Neutrophil (primary cell): Measurements from ENCODE around the gene KLHL7.
"Not testable (repeated sequence)": the region's sequence is repeated elsewhere in the genome, so short reads cannot be mapped to it uniquely, and the experiment has no call there.

Source experiments
- H3K27ac ChIP-seq: fragments of 200-600 bp; sonication (generic); 2 replicates; pipeline ENCODE4 v1.5.1; 2016; ENCODE audit warnings: mild to moderate bottlenecking, moderate library complexity
- H3K27me3 ChIP-seq: fragments of 200-600 bp; sonication (generic); 2 replicates; pipeline ENCODE4 v1.6.0; 2016; ENCODE audit warnings: mild to moderate bottlenecking
- H3K36me3 ChIP-seq: fragments of 200-600 bp; sonication (generic); 2 replicates; pipeline ENCODE4 v1.5.1; 2017
- H3K4me1 ChIP-seq, 2 experiments: fragments of 200-600 bp in 1 of 2; sonication (generic) in 1 of 2; 1 replicate in 1 of 2; 2 replicates in 1 of 2; pipeline versions ENCODE4 v1.5.1 to v1.6.1; 2013 to 2016; ENCODE audit warnings: low read depth in 1 of 2, low read length in 1 of 2, mild to moderate bottlenecking in 1 of 2, moderate library complexity in 1 of 2; ENCODE audit not compliant: control insufficient read depth in 1 of 2, insufficient read depth in 1 of 2
- H3K4me3 ChIP-seq, 2 experiments: fragments of 200-600 bp in 1 of 2; sonication (generic) in 1 of 2; 1 replicate in 1 of 2; 2 replicates in 1 of 2; pipeline ENCODE4 v1.5.1; 2013 to 2016; ENCODE audit warnings: low read depth in 1 of 2, low read length in 1 of 2, mild to moderate bottlenecking in 1 of 2, moderate library complexity in 1 of 2
- H3K9me3 ChIP-seq: fragments of 200-600 bp; sonication (generic); 2 replicates; pipeline ENCODE4 v1.5.1; 2016
- TF ChIP-seq, protein P1 (sequence below): fragments of 200-600 bp; sonication (generic); IDR thresholded peaks from 2 replicates; pipeline ENCODE4 v1.5.1; 2016; ENCODE audit warnings: antibody characterized with exemption

The KLHL7 gene

DNA sequence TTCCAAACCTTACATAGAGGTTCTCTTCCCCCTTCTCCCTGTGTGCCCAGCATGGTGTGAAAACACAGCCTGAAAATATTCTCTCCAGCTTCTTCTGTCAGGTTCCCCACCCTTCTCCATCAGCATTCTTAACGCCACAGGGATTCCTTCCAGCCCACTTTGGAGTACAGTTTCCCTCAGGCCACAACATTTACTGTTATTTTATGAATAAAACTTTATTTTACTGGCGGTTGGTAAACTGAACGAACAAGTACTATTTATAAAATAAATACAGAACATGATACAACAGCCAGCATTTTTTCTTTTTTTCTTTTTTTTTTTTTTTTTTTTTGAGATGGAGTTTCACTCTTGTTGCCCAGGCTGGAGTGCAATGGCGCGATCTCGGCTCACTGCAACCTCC, 109.4 kb downstream of the KLHL7 start:
- Histone ChIP-seq H3K9me3 (no peaks in the 10 kb centered on the region), H3K4me3 (no peak overlapping the region), H3K4me1 (peaks cover 17 to 19% of the 10 kb centered on the region in 2 experiments), H3K36me3 (no peaks in the 10 kb centered on the region), H3K27ac (no peak overlapping the region), H3K27me3 (no peaks in the 10 kb centered on the region)
- TF ChIP-seq, protein P1, sequence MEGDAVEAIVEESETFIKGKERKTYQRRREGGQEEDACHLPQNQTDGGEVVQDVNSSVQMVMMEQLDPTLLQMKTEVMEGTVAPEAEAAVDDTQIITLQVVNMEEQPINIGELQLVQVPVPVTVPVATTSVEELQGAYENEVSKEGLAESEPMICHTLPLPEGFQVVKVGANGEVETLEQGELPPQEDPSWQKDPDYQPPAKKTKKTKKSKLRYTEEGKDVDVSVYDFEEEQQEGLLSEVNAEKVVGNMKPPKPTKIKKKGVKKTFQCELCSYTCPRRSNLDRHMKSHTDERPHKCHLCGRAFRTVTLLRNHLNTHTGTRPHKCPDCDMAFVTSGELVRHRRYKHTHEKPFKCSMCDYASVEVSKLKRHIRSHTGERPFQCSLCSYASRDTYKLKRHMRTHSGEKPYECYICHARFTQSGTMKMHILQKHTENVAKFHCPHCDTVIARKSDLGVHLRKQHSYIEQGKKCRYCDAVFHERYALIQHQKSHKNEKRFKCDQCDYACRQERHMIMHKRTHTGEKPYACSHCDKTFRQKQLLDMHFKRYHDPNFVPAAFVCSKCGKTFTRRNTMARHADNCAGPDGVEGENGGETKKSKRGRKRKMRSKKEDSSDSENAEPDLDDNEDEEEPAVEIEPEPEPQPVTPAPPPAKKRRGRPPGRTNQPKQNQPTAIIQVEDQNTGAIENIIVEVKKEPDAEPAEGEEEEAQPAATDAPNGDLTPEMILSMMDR: no peak

DNA sequence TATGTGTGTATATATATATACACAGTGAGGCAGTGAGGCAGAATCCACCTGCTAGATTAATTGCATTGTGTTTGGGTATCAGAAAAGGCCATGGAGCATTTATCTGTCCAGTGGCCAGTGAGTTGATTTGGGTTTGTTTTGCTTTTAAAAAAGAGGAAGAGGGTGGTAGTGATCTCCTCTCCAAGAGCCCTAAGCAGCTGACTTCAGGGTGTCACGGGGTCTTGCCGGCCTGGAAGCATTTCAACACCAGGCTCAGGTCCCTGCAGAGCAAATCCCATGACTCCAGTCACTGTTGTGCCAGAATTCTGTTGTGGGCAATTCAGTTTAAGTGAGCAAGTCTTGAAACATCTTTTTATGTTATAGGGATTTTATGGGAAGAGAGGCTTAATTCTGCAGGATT, 110.4 kb downstream of the KLHL7 start:
- H3K27me3 ChIP-seq: no peaks in the 10 kb centered on the region
- H3K4me3 ChIP-seq: no peak overlapping the region
- TF ChIP-seq, protein P1: no peak
- no peak overlapping the region for H3K27ac ChIP-seq
- peaks cover 6 to 8% of the 10 kb centered on the region in 2 experiments for H3K4me1 ChIP-seq
- no peaks in the 10 kb centered on the region for H3K9me3 ChIP-seq
- H3K36me3 ChIP-seq: no peaks in the 10 kb centered on the region

DNA sequence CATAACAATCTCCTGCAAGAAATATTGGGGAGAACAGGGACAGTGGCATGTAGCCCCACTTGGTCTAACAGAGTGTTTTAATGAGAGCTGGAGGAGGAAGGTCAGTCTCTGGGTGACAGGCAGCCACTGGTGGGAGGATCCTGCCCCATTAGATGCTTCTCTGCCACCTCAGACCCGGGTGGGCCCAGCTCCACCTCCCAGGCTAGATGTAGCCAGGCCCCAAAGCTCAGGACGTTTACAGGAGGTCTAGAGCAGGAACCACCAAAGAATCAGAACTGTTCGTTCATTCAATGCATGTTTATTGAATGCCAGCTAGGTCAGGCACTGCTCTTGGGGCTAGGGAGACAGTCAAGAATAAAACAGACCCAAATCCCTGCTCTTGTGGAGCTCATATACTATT, 112.6 kb downstream of the KLHL7 start:
- H3K36me3 ChIP-seq: no peaks in the 10 kb centered on the region
- H3K27ac ChIP-seq: no peak overlapping the region
- TF ChIP-seq, protein P1: no peak
- H3K9me3 ChIP-seq: no peaks in the 10 kb centered on the region
- H3K4me1 ChIP-seq: peaks cover 5% of the 10 kb centered on the region in 2 experiments
- H3K27me3 ChIP-seq: peaks cover 10% of the 10 kb centered on the region
- no peak overlapping the region for H3K4me3 ChIP-seq

DNA sequence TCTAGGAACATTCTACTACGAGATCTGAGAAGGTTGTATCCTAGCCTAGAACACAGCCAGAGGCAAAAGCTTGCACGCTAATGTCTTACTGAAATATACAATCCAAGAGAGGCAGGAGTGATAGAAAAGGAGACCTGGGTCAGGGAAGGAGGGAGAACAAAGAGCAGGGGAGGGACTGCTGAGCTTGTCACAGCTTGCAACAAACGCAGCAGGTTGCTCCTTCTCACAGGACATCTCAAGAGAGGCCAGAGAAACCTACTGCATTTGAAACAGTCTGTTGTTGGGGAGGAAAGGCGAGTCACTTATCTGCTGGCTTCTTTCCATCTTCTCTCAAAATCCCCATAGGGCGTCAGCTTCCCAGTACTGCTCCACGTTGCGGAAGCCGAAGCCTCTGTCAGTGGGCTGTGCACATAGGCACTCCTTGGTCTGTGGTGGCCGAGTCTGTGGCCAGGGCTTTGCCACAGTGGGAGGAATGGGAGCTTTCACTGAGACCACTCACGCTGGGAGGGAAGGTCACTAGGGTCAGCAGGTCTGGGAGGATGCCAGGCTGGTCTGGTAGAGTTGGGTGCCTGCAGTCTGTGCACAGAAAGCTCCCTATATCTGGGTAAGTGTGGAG, 115.2 kb downstream of the KLHL7 start:
- peaks cover 14% of the 10 kb centered on the region for H3K27me3 ChIP-seq
- H3K36me3 ChIP-seq: no peaks in the 10 kb centered on the region
- TF ChIP-seq, protein P1: no peak
- H3K4me1 ChIP-seq: peaks cover 4% of the 10 kb centered on the region in 2 experiments
- no peak overlapping the region for H3K27ac ChIP-seq
- no peaks in the 10 kb centered on the region for H3K9me3 ChIP-seq
- no peak overlapping the region for H3K4me3 ChIP-seq

DNA sequence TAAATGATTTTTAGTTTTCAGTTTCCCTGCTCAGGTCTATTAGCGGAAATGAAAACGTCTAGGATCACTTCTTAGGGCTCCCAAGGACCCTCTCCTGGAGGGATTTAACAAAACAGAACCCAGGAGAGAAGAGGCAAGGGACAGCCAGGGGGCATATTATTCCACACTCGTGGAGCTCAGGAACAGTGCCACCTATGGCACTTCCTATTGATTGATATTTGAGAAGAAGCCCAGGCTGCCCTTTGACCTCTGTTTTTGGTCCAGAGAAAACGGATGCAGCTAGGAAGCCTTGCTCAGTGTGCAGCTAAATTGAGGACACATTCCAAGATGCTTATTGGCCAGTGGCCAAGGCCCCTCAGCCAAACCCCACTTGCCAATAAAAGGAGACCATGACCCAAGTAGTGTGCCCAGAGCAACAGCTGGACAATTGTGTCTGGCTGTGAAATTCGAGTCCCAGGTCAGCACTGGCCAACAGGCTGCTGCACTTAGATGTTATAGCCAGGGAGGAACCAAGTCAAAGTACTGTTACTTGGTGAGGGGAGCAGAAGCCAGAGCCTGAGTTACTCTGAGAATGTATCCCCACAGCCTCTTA, 117.0 kb downstream of the KLHL7 start:
- Histone ChIP-seq H3K9me3 (no peaks in the 10 kb centered on the region), H3K27ac (no peak overlapping the region), H3K27me3 (peaks cover 14% of the 10 kb centered on the region), H3K4me1 (no peaks in the 10 kb centered on the region), H3K36me3 (no peaks in the 10 kb centered on the region), H3K4me3 (no peak overlapping the region)
- TF ChIP-seq, protein P1: no peak

DNA sequence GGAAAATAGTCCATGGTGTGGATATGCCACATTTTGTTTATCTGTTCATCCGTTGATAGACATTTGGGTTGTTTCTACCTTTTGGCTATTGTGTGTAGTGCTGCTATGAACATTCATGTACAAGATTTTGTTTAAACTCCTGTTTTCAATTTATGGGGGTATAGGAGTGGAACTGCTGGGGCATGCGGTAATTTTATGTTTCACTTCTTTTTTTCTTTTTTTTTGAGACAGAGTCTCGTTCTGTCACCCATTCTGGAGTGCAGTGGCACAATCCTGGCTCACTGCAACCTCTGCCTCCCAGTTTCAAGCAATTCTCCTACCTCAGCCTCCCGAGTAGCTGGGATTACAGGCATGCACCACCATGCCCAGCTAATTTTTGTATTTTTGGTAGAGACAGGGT, 118.8 kb downstream of the KLHL7 start:
- not testable (repeated sequence) for H3K27ac ChIP-seq, H3K9me3 ChIP-seq, H3K4me1 ChIP-seq, H3K4me3 ChIP-seq, H3K36me3 ChIP-seq
- peaks cover 14% of the 10 kb centered on the region for H3K27me3 ChIP-seq
